DND-41 (cell line): ENCODE measurements around the gene FRYL.

ENCODE experiments used
- CTCF ChIP-seq: IDR thresholded peaks from 2 replicates; pipeline ENCODE4 v1.5.1; 2012; ENCODE audit warnings: borderline replicate concordance, low read length, moderate library complexity, mild to moderate bottlenecking; ENCODE audit not compliant: poor library complexity, severe bottlenecking; ENCODE audit errors: extremely low read depth
- EZH2 ChIP-seq: IDR thresholded peaks from 3 replicates; pipeline ENCODE4 v1.6.1; 2012; ENCODE audit warnings: borderline replicate concordance, low read depth, mild to moderate bottlenecking, moderate library complexity, low read length, inconsistent platforms; ENCODE audit not compliant: severe bottlenecking

GRCh38 chr4:48748949-48749596 is 31.0 kb downstream of the FRYL start:
- TF ChIP-seq CTCF (no peak), EZH2 (no peak)
